Nephron (organoid): ENCODE results near the gene THBS3.

ENCODE experiments used
- H3K27ac Mint-ChIP-seq, 3 experiments: 2 replicates each; pipeline ENCODE4 v1.8.0; 2020; ENCODE audit warnings: mixed read lengths in 3 of 3, mild to moderate bottlenecking in 2 of 3, moderate library complexity in 1 of 3
- H3K27me3 Mint-ChIP-seq: 2 replicates; pipeline ENCODE4 v1.8.0; 2021; ENCODE audit warnings: low read depth, mild to moderate bottlenecking, moderate library complexity, mixed read lengths
- H3K36me3 Mint-ChIP-seq: 2 replicates; pipeline ENCODE4 v1.8.0; 2020; ENCODE audit warnings: low read depth, mixed read lengths
- H3K4me1 Mint-ChIP-seq: 2 replicates; pipeline ENCODE4 v1.8.0; 2020; ENCODE audit warnings: mixed read lengths
- H3K4me3 Mint-ChIP-seq, 3 experiments: 2 replicates each; pipeline ENCODE4 v1.8.0; 2020; ENCODE audit warnings: mild to moderate bottlenecking in 3 of 3, mixed read lengths in 3 of 3, moderate library complexity in 2 of 3
- H3K9me3 Mint-ChIP-seq: 2 replicates; pipeline ENCODE4 v1.8.0; 2020; ENCODE audit warnings: mixed read lengths
- TF ChIP-seq, protein P1 (sequence below), 3 experiments: fragments of 200-600 bp; sonication (generic); IDR thresholded peaks; one replicate each; pipeline ENCODE4 v1.5.0; 2021; ENCODE audit warnings: antibody characterized with exemption in 3 of 3; ENCODE audit not compliant: unreplicated experiment in 3 of 3

The THBS3 gene

DNA sequence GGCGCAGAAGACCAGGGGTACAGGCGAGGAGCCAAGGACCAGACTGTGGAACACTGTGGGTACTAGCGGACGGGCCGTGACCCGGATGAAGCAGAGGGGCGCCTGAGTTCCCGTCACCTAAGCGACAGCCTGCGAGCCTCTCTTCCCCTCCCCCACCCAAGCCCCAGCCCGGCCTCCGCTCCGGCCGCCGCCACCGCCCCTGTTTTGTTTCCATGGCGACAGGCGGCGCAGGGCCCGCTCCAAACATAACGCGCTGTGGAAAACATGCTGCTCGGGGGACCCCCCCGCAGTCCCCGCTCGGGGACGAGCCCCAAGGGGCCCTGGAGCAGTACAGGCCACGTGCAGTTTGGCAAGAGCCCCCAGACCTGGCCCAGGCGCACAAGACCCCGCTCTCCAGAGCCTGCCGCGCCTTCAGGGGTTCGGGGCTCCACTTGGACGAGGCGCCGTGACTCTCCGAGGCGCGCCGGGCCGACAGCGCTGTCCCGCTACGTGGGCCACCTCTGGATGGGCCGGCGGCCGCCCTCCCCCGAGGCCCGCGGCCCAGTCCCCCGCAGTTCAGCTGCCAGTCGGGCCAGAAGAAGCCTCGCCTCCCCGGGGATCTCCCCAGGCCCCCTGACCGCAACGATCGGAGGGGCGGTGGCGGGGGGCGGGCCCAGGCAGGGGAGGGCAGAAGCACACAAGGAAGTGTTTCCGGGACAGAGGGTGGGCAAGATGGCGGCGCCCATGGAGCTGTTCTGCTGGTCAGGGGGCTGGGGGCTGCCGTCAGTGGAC, 1.0 kb upstream of the THBS3 start, which contains the start of gene MTX1:
TSS of gene MTX1 (plus strand) at position 155 of the 771 bp plus-strand sequence. CDS start at position 265, 110 bp downstream.
- TF ChIP-seq, protein P1, sequence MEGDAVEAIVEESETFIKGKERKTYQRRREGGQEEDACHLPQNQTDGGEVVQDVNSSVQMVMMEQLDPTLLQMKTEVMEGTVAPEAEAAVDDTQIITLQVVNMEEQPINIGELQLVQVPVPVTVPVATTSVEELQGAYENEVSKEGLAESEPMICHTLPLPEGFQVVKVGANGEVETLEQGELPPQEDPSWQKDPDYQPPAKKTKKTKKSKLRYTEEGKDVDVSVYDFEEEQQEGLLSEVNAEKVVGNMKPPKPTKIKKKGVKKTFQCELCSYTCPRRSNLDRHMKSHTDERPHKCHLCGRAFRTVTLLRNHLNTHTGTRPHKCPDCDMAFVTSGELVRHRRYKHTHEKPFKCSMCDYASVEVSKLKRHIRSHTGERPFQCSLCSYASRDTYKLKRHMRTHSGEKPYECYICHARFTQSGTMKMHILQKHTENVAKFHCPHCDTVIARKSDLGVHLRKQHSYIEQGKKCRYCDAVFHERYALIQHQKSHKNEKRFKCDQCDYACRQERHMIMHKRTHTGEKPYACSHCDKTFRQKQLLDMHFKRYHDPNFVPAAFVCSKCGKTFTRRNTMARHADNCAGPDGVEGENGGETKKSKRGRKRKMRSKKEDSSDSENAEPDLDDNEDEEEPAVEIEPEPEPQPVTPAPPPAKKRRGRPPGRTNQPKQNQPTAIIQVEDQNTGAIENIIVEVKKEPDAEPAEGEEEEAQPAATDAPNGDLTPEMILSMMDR (IDR thresholded peaks at IDR 0.05; ENCODE audit: unreplicated experiment in 3 of 3) = no peak
- H3K27ac Mint-ChIP-seq = peak within 1 kb of the TSS; percentile 97 to 99 (median 98)
- H3K9me3 Mint-ChIP-seq = no peaks in the 10 kb centered on the region
- no peaks in the 10 kb centered on the region for H3K27me3 Mint-ChIP-seq
- H3K4me1 Mint-ChIP-seq = peaks cover 27% of the 10 kb centered on the region
- H3K4me3 Mint-ChIP-seq = peak within 1 kb of the TSS; percentile 90 to 96 (median 91)
- peaks cover 4% of the 10 kb centered on the region for H3K36me3 Mint-ChIP-seq

DNA sequence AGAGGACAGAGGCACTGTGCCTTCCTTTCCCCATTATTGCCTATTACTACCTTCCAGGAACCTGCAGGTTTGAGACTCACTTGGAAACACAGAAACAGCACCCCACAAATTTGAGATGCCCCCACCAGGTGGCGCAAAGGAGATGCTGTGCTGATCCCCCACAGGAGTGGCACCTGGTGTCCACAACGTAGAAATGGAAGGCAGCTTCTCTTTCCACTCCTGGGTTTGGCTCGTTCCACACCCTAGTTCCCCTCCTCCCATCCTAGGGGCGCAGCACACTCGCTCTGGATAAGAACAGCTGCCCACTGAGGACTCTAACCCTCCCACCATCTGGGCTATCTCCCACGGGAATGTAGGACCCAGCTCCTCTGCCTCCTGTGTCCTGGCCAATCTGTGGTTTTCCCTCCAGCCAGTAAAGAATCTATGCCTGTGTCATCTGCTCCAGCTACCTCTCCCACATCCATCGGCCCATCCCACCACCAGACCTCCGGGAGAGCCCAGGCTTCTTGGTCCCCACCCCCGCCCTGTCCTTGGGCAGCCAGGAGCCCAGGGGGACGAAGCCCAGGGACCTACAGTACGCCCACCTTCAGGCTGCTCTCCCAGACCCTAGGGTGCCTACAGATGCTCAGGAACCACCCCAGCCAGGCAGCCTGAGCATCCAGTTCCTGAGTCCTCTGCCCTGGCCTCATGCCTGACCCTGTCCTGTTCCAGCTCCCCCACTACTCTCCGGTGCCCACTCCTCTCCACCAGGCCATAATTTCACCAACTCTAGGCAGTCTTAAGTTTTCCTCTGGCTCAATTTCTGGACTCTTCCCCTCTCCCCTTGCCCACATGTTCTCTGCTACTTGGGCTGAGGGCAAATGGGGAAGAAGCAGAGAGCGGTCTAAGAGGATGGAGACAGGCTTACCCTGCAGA, 549 bp downstream of the THBS3 start:
- no peaks in the 10 kb centered on the region for H3K9me3 Mint-ChIP-seq
- peaks cover 3% of the 10 kb centered on the region for H3K27me3 Mint-ChIP-seq
- TF ChIP-seq, protein P1 (IDR thresholded peaks at IDR 0.05; ENCODE audit: unreplicated experiment in 3 of 3) = peak; percentile 74 to 85 (median 78)
- H3K4me1 Mint-ChIP-seq = peaks cover 27% of the 10 kb centered on the region
- peak overlapping the region; percentile 84 to 96 (median 90) for H3K4me3 Mint-ChIP-seq
- peaks cover 4% of the 10 kb centered on the region for H3K36me3 Mint-ChIP-seq
- peak overlapping the region; percentile 94 to 99 (median 98) for H3K27ac Mint-ChIP-seq

DNA sequence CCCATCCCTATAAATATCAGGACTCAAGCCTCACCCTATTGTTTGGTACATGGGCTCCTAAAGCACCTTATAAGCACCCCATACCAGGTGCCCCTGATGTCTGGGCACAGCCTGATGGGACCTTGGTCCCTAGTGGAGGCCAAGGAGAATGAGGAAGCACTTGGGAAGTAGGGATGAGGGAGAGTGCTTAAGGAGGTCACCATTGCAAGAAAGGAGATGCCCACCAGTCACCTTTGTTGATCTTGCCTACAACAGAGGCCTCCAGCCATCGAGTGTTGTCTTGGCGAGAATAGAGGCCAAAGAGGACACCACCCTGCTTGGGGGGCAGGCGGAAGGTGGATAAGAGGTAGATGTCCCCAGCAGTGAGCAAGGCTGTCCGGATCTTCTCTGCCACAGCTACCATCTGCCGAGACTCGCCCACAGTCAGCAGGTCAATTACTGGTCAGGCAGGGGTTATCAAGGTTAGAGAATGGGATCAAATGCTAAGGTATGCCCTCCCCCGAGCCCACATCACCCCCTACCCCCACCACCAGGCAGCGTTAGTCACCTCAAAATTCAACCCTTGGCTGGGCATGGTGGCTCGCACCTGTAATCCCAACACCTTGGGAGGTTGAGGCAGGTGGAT, 1.6 kb downstream of the THBS3 start:
- Mint-ChIP-seq H3K36me3 (peaks cover 4% of the 10 kb centered on the region), H3K4me1 (peaks cover 27% of the 10 kb centered on the region), H3K27ac (peak overlapping the region in 1 of 3 experiments; percentile 31), H3K9me3 (no peaks in the 10 kb centered on the region), H3K4me3 (peak overlapping the region; percentile 13 to 54 (median 23)), H3K27me3 (peaks cover 3% of the 10 kb centered on the region)
- TF ChIP-seq, protein P1 (IDR thresholded peaks at IDR 0.05; ENCODE audit: unreplicated experiment in 3 of 3) = no peak

GRCh38 chr1:155205035-155205434, 2.7 kb downstream of the THBS3 start:
- Mint-ChIP-seq H3K36me3 (peaks cover 4% of the 10 kb centered on the region), H3K4me1 (peaks cover 22% of the 10 kb centered on the region), H3K27me3 (peaks cover 3% of the 10 kb centered on the region), H3K9me3 (no peaks in the 10 kb centered on the region), H3K27ac (no peak overlapping the region), H3K4me3 (no peak overlapping the region)
- TF ChIP-seq, protein P1 (IDR thresholded peaks at IDR 0.05; ENCODE audit: unreplicated experiment in 3 of 3) = no peak

DNA sequence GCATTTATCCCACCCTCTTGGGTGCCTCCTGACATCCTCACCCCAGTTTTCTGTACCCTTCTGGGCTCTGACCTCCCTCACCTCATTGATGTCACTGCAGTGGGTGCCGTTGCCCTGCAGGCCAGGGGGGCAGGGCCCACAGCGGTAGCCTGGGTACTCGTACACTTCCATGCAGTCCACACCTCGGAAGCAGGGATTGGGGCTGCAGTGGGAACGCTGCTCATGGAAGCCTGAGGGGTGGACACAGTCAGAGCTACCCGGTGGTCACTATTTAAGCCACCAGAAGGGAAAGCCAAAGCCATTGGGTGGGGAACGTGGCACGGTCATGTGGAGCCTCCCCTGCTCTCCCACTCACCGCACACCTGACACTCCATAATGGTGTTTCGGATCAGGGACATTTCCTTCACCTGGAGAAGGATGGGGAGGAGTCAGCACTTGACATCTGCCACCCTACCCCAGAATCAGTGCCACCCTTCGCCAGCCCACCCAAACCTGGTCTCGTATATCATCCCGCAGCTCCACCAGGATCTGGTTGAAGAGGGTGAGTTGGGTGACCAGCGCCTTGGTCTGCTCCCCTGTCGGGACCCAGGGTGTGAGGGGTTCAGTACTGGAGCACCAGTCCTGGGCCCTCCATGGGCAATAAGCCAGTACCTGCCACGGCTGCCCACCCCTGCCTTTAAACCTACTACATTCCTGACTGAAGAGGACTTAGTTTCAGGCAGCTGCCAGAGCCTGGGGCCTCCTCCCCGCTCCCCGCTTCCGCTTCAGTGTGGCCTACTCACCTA, 4.8 kb downstream of the THBS3 start:
- no peak overlapping the region for H3K27ac Mint-ChIP-seq
- no peak overlapping the region for H3K4me3 Mint-ChIP-seq
- no peaks in the 10 kb centered on the region for H3K9me3 Mint-ChIP-seq
- H3K27me3 Mint-ChIP-seq = peaks cover 3% of the 10 kb centered on the region
- H3K36me3 Mint-ChIP-seq = peaks cover 9% of the 10 kb centered on the region
- TF ChIP-seq, protein P1 (IDR thresholded peaks at IDR 0.05; ENCODE audit: unreplicated experiment in 3 of 3) = no peak
- H3K4me1 Mint-ChIP-seq = peaks cover 16% of the 10 kb centered on the region
